A549 treated with GW870086 at 1 μM for 4 hours (cell line): ENCODE measurements around the gene OR4K13. TPM values are rescaled to one million over a fixed set of nuclear protein-coding genes. Genes with fewer than 3 reads are reported as not detected.

Experiments
- total RNA-seq: library from RNA; stranded (reverse); fragments of 200-300 nt; extraction: Qiagen RNA extraction; gene quantifications from 5 replicates; pipeline ENCODE4 v1.2.3, GENCODE V29; 2022; ENCODE audit warnings: low read depth

OR4K13 gene
- total RNA-seq, result not detected in 5 replicates

GRCh38 chr14:20035938-20036337 is at the start of gene OR4K13:
OR4K13 (minus strand) TSS chr14:20036038; CDS start chr14:20034758, 1,280 bp downstream.

GRCh38 chr14:20059745-20060144 is 23.9 kb upstream of the OR4K13 start, which contains the start of gene OR4L1:
OR4L1 (plus strand) TSS chr14:20060045; CDS start chr14:20060045, 0 bp downstream.

GRCh38 chr14:20019257-20019865 is 16.5 kb downstream of the OR4K13 start, which contains the start of gene OR4K14:
OR4K14 (minus strand) TSS chr14:20019307; CDS start chr14:20015193, 4,114 bp downstream.

GRCh38 chr14:20001863-20002262 is 34.0 kb downstream of the OR4K13 start, which contains the start of gene OR4Q2:
OR4Q2 (plus strand) TSS chr14:20002163.

Other genes with a start within 250 kb of the OR4K13 start
- gene OR4N2, start 232.3 kb downstream of the OR4K13 start, total RNA-seq, result not detected in 5 replicates
- not detected in 5 replicates for gene OR4K2, start 160.9 kb downstream of the OR4K13 start, total RNA-seq
- gene OR4K5, start 115.4 kb downstream of the OR4K13 start, total RNA-seq, result not detected in 5 replicates
- not detected in 5 replicates for gene OR4K1, start 105.1 kb downstream of the OR4K13 start, total RNA-seq
- gene OR4K15, start 60.4 kb downstream of the OR4K13 start, total RNA-seq, result not detected in 5 replicates
- gene OR4Q2, start 33.9 kb downstream of the OR4K13 start, total RNA-seq, result not detected in 5 replicates
- gene OR4K14, start 16.7 kb downstream of the OR4K13 start, total RNA-seq, result not detected in 5 replicates
- gene OR4L1, start 24.0 kb upstream of the OR4K13 start, total RNA-seq, result not detected in 5 replicates
- not detected in 5 replicates for gene OR4K17, start 74.7 kb upstream of the OR4K13 start, total RNA-seq
- not detected in 5 replicates for gene OR4N5, start 102.8 kb upstream of the OR4K13 start, total RNA-seq
- gene OR11G2, start 154.9 kb upstream of the OR4K13 start, total RNA-seq, result not detected in 5 replicates
- not detected in 5 replicates for gene OR11H6, start 187.7 kb upstream of the OR4K13 start, total RNA-seq
- gene OR11H7, start 192.9 kb upstream of the OR4K13 start, total RNA-seq, result not detected in 5 replicates
- gene OR11H4, start 203.2 kb upstream of the OR4K13 start, total RNA-seq, result not detected in 5 replicates